SK-N-SH (cell line): Measurements from ENCODE around the gene AP2A2. TPM values are rescaled to one million over a fixed set of nuclear protein-coding genes. Genes with fewer than 3 reads are reported as not detected.

ENCODE experiments used
- CTCF ChIA-PET: fragments of 300-600, 350-600 bp; formaldehyde crosslinking; extraction: SDS; loops from one replicate; lab custom pipeline; 2021; lab: Yijun Ruan, JAX
- POLR2A ChIA-PET: fragments of 350-600 bp; sonication (Branson Sonifier 250); formaldehyde crosslinking; extraction: SDS; loops from one replicate; lab custom pipeline; 2020; ENCODE audit warnings: antibody characterized with exemption, inconsistent platforms; lab: Yijun Ruan, JAX
- DNase-seq: peaks from one replicate; pipeline ENCODE4 v3.0.0; 2012
- H2AFZ ChIP-seq: fragments of 200-600 bp; sonication (generic); 2 replicates; pipeline ENCODE4 v1.8.1; 2016; ENCODE audit warnings: antibody characterized with exemption, mild to moderate bottlenecking, low read depth
- H3F3A ChIP-seq: fragments of 200-600 bp; sonication (generic); replicated peaks from 2 replicates; pipeline ENCODE3; 2016; ENCODE audit warnings: antibody characterized with exemption, mild to moderate bottlenecking; ENCODE audit not compliant: insufficient read depth
- H3K27ac ChIP-seq, 2 experiments: fragments of 200-500 bp in 1 of 2; fragments of 200-600 bp in 1 of 2; sonication (Bioruptor generic) in 1 of 2; sonication (generic), shearing (Covaris generic) in 1 of 2; 2 replicates each; pipeline versions ENCODE4 v1.5.1 to v1.6.1; 2014 to 2016; ENCODE audit warnings: low read depth in 2 of 2, inconsistent platforms in 1 of 2, low read length in 1 of 2, mild to moderate bottlenecking in 1 of 2, mixed read lengths in 1 of 2
- H3K27me3 ChIP-seq: fragments of 200-600 bp; sonication (generic), shearing (Covaris generic); 2 replicates; pipeline ENCODE4 v1.6.1; 2016; ENCODE audit warnings: mixed run types; ENCODE audit not compliant: insufficient read depth
- H3K36me3 ChIP-seq, 2 experiments: fragments of 200-500 bp in 1 of 2; fragments of 200-600 bp in 1 of 2; sonication (Bioruptor generic) in 1 of 2; sonication (generic) in 1 of 2; replicated peaks in 1 of 2; 2 replicates each; pipeline versions ENCODE3 to v1.5.1; 2014 to 2016; ENCODE audit warnings: low read length in 1 of 2, mild to moderate bottlenecking in 1 of 2; ENCODE audit not compliant: insufficient read depth in 2 of 2, control insufficient read depth in 1 of 2
- H3K4me1 ChIP-seq, 2 experiments: fragments of 200-500 bp in 1 of 2; fragments of 200-600 bp in 1 of 2; sonication (Bioruptor generic) in 1 of 2; sonication (generic), shearing (Covaris generic) in 1 of 2; 2 replicates each; pipeline versions ENCODE4 v1.5.1 to v1.6.1; 2014 to 2016; ENCODE audit warnings: low read depth in 1 of 2, low read length in 1 of 2, mixed run types in 1 of 2; ENCODE audit not compliant: insufficient read depth in 2 of 2, control insufficient read depth in 1 of 2
- H3K4me2 ChIP-seq: fragments of 200-600 bp; sonication (generic), shearing (Covaris generic); 2 replicates; pipeline ENCODE4 v1.6.1; 2017; ENCODE audit warnings: mixed run types
- H3K4me3 ChIP-seq, 2 experiments: fragments of 200-500 bp in 1 of 2; fragments of 200-600 bp in 1 of 2; sonication (Bioruptor generic) in 1 of 2; sonication (generic), shearing (Covaris generic) in 1 of 2; 2 replicates each; pipeline versions ENCODE4 v1.5.1 to v1.8.1; 2014 to 2016; ENCODE audit warnings: low read depth in 2 of 2, inconsistent platforms in 1 of 2, low read length in 1 of 2, mild to moderate bottlenecking in 1 of 2, mixed read lengths in 1 of 2, moderate library complexity in 1 of 2
- H3K79me2 ChIP-seq: fragments of 200-600 bp; sonication (generic); 2 replicates; pipeline ENCODE4 v1.8.1; 2017; ENCODE audit warnings: mild to moderate bottlenecking; ENCODE audit not compliant: insufficient read depth
- H3K9ac ChIP-seq: fragments of 200-600 bp; sonication (generic); 2 replicates; pipeline ENCODE4 v1.6.1; 2017; ENCODE audit warnings: mixed run types
- H3K9me2 ChIP-seq: fragments of 200-600 bp; sonication (generic); 2 replicates; pipeline ENCODE4 v1.6.1; 2017; ENCODE audit warnings: mixed run types
- H3K9me3 ChIP-seq: fragments of 200-600 bp; sonication (generic); 2 replicates; pipeline ENCODE4 v1.6.1; 2017; ENCODE audit warnings: mixed run types, mild to moderate bottlenecking, moderate library complexity
- H4K20me1 ChIP-seq: fragments of 200-600 bp; sonication (generic); 2 replicates; pipeline ENCODE4 v1.6.1; 2017; ENCODE audit warnings: mild to moderate bottlenecking, mixed run types; ENCODE audit not compliant: insufficient read depth
- ELF1 ChIP-seq: IDR thresholded peaks from 2 replicates; pipeline ENCODE4 v1.4.0; 2012
- EP300 ChIP-seq, 2 experiments: IDR thresholded peaks; 2 replicates each; pipeline versions ENCODE4 v1.4.0 to v1.6.1; 2012; ENCODE audit warnings: borderline replicate concordance in 1 of 2, low read depth in 1 of 2, low read length in 1 of 2
- EZH2phosphoT487 ChIP-seq: fragments of 200-600 bp; sonication (generic); IDR thresholded peaks from 2 replicates; pipeline ENCODE4 v1.6.1; 2017; ENCODE audit warnings: low read depth, mixed run types, mild to moderate bottlenecking, antibody characterized with exemption, moderate library complexity, borderline replicate concordance
- FOSL2 ChIP-seq: IDR thresholded peaks from 2 replicates; pipeline ENCODE4 v1.4.0; 2012; ENCODE audit warnings: low read depth, mild to moderate bottlenecking, moderate library complexity, borderline replicate concordance
- MAX ChIP-seq: IDR thresholded peaks from 2 replicates; pipeline ENCODE4 v1.4.0; 2012; ENCODE audit warnings: low read depth
- NRF1 ChIP-seq: IDR thresholded peaks from 2 replicates; pipeline ENCODE4 v1.6.1; 2012; ENCODE audit warnings: low read depth, mild to moderate bottlenecking, low read length
- REST ChIP-seq: IDR thresholded peaks from 2 replicates; pipeline ENCODE4 v1.6.1; 2012; ENCODE audit warnings: mild to moderate bottlenecking, low read depth, low read length, moderate library complexity
- RXRA ChIP-seq: IDR thresholded peaks from 2 replicates; pipeline ENCODE4 v1.4.0; 2012; ENCODE audit warnings: low read depth, mild to moderate bottlenecking, borderline replicate concordance
- WGBS: methylation state at CpG from one replicate; pipeline ENCODE4 v1.1.6; 2017; ENCODE audit warnings: low lambda C conversion rate; 5-methylcytosine and 5-hydroxymethylcytosine counted together
- polyA plus RNA-seq, 3 experiments: library from polyadenylated mRNA; depleted of rRNA; stranded (reverse); fragments of >200 nt; gene quantifications; 2 replicates each; pipeline ENCODE4 v1.2.3, GENCODE V29; 2012
- TF ChIP-seq, protein P1 (sequence below): IDR thresholded peaks from 2 replicates; pipeline ENCODE4; 2012
- TF ChIP-seq, protein P2 (sequence below): fragments of 200-600 bp; sonication (generic); IDR thresholded peaks from 2 replicates; pipeline ENCODE4 v1.6.1; 2017; ENCODE audit warnings: antibody characterized with exemption, mild to moderate bottlenecking, moderate library complexity
- TF ChIP-seq, protein P3 (sequence below): IDR thresholded peaks from 2 replicates; pipeline ENCODE4 v1.4.0; 2012; ENCODE audit warnings: low read depth, borderline replicate concordance

Gene AP2A2
- polyA plus RNA-seq, 1 of the 3 experiments (the other 2 are of a cell fraction): 42.7 TPM

DNA sequence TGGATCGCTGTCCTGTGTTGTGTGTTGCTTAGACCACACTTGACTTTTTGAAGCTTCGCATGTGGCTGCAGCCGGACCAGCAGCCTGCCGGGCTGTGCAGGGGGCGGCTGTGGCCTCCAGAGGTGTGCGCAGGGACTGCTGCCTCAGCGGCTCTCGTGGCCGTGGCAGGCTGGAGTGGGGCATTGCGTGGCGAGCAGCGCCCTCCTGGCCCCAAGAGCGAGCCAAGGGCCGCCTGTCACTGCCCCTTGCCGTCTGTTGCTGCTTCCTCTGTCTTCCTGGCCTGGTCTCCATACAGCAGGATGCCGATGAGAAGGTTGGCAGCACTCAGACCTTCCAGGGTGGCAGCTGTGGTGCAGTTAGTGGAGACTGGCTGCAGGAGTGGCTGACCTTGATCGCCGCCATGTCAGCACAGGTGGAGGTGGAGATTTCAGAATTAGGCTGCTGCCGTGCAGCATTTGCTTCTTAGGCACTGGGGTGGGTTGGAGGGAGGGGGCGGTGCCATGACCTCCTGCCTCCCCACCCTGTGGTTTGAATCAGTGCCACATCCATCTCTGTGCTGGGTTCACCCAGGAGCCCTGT, 76.8 kb downstream of the AP2A2 start:
- no peaks in the 10 kb centered on the region for H3F3A ChIP-seq
- POLR2A ChIA-PET: no interaction called here
- H3K4me2 ChIP-seq: no peak overlapping the region
- H2AFZ ChIP-seq: no peak overlapping the region
- no peak for DNase-seq
- no peaks in the 10 kb centered on the region for H4K20me1 ChIP-seq
- CTCF ChIA-PET: no interaction called here
- H3K4me1 ChIP-seq: no peaks in the 10 kb centered on the region
- no peak overlapping the region for H3K9ac ChIP-seq
- TF ChIP-seq EP300 (IDR thresholded peaks at IDR 0.05; ENCODE audit: borderline replicate concordance in 1 of 2, low read depth in 1 of 2, low read length in 1 of 2) (no peak), RXRA (no peak)
- TF ChIP-seq, protein P1, sequence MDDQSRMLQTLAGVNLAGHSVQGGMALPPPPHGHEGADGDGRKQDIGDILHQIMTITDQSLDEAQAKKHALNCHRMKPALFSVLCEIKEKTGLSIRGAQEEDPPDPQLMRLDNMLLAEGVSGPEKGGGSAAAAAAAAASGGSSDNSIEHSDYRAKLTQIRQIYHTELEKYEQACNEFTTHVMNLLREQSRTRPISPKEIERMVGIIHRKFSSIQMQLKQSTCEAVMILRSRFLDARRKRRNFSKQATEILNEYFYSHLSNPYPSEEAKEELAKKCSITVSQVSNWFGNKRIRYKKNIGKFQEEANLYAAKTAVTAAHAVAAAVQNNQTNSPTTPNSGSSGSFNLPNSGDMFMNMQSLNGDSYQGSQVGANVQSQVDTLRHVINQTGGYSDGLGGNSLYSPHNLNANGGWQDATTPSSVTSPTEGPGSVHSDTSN: no peak
- H3K79me2 ChIP-seq: peaks cover 13% of the 10 kb centered on the region; the same call in 1 of the 2 replicates
- WGBS: 98% methylated on average over 8 of the region's 20 CpGs
- H3K9me2 ChIP-seq: no peaks in the 10 kb centered on the region
- peaks cover 9 to 50% of the 10 kb centered on the region in 2 experiments for H3K36me3 ChIP-seq
- no peak overlapping the region for H3K4me3 ChIP-seq
- no peaks in the 10 kb centered on the region for H3K9me3 ChIP-seq
- H3K27ac ChIP-seq: no peak overlapping the region
- no peaks in the 10 kb centered on the region for H3K27me3 ChIP-seq

GRCh38 chr11:1003159-1003558, 77.5 kb downstream of the AP2A2 start:
- Histone ChIP-seq H3K27ac (no peak overlapping the region), H3K9me3 (no peaks in the 10 kb centered on the region), H4K20me1 (no peaks in the 10 kb centered on the region), H3K4me2 (no peak overlapping the region), H3K27me3 (no peaks in the 10 kb centered on the region), H3K4me3 (no peak overlapping the region), H3K9ac (no peak overlapping the region), H3K79me2 (peaks cover 13% of the 10 kb centered on the region; the same call in 1 of the 2 replicates), H3K36me3 (peaks cover 9 to 54% of the 10 kb centered on the region in 2 experiments), H3K9me2 (no peaks in the 10 kb centered on the region), H3K4me1 (no peaks in the 10 kb centered on the region), H2AFZ (no peak overlapping the region), H3F3A (no peaks in the 10 kb centered on the region)
- DNase-seq: no peak
- TF ChIP-seq, protein P2, sequence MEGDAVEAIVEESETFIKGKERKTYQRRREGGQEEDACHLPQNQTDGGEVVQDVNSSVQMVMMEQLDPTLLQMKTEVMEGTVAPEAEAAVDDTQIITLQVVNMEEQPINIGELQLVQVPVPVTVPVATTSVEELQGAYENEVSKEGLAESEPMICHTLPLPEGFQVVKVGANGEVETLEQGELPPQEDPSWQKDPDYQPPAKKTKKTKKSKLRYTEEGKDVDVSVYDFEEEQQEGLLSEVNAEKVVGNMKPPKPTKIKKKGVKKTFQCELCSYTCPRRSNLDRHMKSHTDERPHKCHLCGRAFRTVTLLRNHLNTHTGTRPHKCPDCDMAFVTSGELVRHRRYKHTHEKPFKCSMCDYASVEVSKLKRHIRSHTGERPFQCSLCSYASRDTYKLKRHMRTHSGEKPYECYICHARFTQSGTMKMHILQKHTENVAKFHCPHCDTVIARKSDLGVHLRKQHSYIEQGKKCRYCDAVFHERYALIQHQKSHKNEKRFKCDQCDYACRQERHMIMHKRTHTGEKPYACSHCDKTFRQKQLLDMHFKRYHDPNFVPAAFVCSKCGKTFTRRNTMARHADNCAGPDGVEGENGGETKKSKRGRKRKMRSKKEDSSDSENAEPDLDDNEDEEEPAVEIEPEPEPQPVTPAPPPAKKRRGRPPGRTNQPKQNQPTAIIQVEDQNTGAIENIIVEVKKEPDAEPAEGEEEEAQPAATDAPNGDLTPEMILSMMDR: no peak
- TF ChIP-seq REST: no peak
- TF ChIP-seq RXRA: no peak
- no peak for TF ChIP-seq FOSL2
- no peak for TF ChIP-seq MAX
- no peak for TF ChIP-seq EZH2phosphoT487
- TF ChIP-seq NRF1: no peak
- TF ChIP-seq ELF1: no peak
- TF ChIP-seq, protein P3, sequence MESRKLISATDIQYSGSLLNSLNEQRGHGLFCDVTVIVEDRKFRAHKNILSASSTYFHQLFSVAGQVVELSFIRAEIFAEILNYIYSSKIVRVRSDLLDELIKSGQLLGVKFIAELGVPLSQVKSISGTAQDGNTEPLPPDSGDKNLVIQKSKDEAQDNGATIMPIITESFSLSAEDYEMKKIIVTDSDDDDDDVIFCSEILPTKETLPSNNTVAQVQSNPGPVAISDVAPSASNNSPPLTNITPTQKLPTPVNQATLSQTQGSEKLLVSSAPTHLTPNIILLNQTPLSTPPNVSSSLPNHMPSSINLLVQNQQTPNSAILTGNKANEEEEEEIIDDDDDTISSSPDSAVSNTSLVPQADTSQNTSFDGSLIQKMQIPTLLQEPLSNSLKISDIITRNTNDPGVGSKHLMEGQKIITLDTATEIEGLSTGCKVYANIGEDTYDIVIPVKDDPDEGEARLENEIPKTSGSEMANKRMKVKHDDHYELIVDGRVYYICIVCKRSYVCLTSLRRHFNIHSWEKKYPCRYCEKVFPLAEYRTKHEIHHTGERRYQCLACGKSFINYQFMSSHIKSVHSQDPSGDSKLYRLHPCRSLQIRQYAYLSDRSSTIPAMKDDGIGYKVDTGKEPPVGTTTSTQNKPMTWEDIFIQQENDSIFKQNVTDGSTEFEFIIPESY: no peak
- ChIA-PET CTCF (no interaction called here), POLR2A (no interaction called here)
- WGBS: 91% methylated on average over 15 of the region's 20 CpGs
